K562 (cell line): ENCODE results near the gene CASP7. TPM values are rescaled to one million over a fixed set of nuclear protein-coding genes. Genes with fewer than 3 reads are reported as not detected.

ENCODE experiments used
- NFYB ChIP-seq: IDR thresholded peaks from 2 replicates; pipeline ENCODE4 v1.6.1; 2011; ENCODE audit warnings: mild to moderate bottlenecking, moderate library complexity; ENCODE audit not compliant: insufficient read length; ENCODE audit errors: extremely low read depth
- ZNF239 ChIP-seq: fragments of 250-450 bp; sonication (Bioruptor Pico); IDR thresholded peaks from 2 replicates; pipeline ENCODE4 v1.4.0; 2020; ENCODE audit warnings: mild to moderate bottlenecking
- polyA plus RNA-seq, 8 experiments: library from polyadenylated mRNA; depleted of rRNA in 4 of 8; stranded (reverse) in 5 of 8; unstranded in 3 of 8; fragments of >200 nt; fragmentation: Nextera tagmentation in 2 of 8; fragmentation: Illumina TruSeq in 1 of 8; extraction: Ambion mirVana in 2 of 8; extraction: Trizol in 1 of 8; gene quantifications; 2 replicates each; pipeline versions ENCODE4 v1.2.1 to v1.2.3, GENCODE V29; 2011 to 2014; ENCODE audit warnings: inconsistent platforms in 1 of 8, missing spikeins in 1 of 8
- total RNA-seq, 7 experiments: library from RNA; depleted of rRNA in 6 of 7; stranded (reverse); fragments of >200 nt in 6 of 7; fragmentation: Illumina TruSeq in 2 of 7; extraction: Trizol in 2 of 7; gene quantifications; 2 replicates each; pipeline versions ENCODE4 v1.2.1 to v1.2.3, GENCODE V29; 2011 to 2021; ENCODE audit warnings: low replicate concordance in 1 of 7
- TF ChIP-seq, protein P1 (sequence below), 2 experiments: fragments of 150-350 bp in 1 of 2; IDR thresholded peaks; 2 replicates each; pipeline ENCODE4 v1.6.1; 2012 to 2016; ENCODE audit warnings: low read depth in 2 of 2, low read length in 2 of 2, mild to moderate bottlenecking in 1 of 2, moderate library complexity in 1 of 2
- TF ChIP-seq, protein P2 (sequence below): sonication (generic); formaldehyde crosslinking; IDR thresholded peaks from 2 replicates; pipeline ENCODE4 v1.8.0; 2022; ENCODE audit warnings: mild to moderate bottlenecking, missing genetic modification reagents
- TF ChIP-seq, protein P3 (sequence below): fragments of 250-450 bp; sonication (Bioruptor Pico); IDR thresholded peaks from 2 replicates; pipeline ENCODE4 v1.4.0; 2020; ENCODE audit warnings: borderline replicate concordance

Gene CASP7
- total and polyA plus RNA-seq, 9 of the 15 experiments (the other 6 are each of a cell fraction or from before 2014, with no cell fraction given) = 2.2 to 23.3 (median 9.0) TPM

DNA sequence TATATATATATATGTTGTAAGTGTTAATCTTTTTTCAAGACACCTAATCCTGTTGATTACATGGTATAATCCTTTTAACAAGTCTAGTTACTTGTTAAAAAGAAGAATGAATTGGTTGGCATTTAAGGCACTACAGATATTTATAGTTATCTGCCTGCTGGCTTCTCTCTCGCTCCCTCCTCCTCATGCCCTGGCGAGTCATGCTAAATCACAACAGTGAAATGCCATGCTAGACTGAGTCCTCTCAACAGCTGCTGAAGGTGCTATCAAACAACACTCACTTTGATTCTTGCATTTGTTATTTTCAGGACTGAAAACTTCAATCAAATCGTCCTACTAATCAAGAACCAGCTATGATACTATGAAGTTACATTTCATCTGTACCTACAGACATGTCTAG lies 31.2 kb upstream of the CASP7 start (continued):
- TF ChIP-seq, protein P1, sequence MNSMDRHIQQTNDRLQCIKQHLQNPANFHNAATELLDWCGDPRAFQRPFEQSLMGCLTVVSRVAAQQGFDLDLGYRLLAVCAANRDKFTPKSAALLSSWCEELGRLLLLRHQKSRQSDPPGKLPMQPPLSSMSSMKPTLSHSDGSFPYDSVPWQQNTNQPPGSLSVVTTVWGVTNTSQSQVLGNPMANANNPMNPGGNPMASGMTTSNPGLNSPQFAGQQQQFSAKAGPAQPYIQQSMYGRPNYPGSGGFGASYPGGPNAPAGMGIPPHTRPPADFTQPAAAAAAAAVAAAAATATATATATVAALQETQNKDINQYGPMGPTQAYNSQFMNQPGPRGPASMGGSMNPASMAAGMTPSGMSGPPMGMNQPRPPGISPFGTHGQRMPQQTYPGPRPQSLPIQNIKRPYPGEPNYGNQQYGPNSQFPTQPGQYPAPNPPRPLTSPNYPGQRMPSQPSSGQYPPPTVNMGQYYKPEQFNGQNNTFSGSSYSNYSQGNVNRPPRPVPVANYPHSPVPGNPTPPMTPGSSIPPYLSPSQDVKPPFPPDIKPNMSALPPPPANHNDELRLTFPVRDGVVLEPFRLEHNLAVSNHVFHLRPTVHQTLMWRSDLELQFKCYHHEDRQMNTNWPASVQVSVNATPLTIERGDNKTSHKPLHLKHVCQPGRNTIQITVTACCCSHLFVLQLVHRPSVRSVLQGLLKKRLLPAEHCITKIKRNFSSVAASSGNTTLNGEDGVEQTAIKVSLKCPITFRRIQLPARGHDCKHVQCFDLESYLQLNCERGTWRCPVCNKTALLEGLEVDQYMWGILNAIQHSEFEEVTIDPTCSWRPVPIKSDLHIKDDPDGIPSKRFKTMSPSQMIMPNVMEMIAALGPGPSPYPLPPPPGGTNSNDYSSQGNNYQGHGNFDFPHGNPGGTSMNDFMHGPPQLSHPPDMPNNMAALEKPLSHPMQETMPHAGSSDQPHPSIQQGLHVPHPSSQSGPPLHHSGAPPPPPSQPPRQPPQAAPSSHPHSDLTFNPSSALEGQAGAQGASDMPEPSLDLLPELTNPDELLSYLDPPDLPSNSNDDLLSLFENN (IDR thresholded peaks at IDR 0.05; ENCODE audit: low read depth in 2 of 2, low read length in 2 of 2) = no peak
- TF ChIP-seq, protein P2, sequence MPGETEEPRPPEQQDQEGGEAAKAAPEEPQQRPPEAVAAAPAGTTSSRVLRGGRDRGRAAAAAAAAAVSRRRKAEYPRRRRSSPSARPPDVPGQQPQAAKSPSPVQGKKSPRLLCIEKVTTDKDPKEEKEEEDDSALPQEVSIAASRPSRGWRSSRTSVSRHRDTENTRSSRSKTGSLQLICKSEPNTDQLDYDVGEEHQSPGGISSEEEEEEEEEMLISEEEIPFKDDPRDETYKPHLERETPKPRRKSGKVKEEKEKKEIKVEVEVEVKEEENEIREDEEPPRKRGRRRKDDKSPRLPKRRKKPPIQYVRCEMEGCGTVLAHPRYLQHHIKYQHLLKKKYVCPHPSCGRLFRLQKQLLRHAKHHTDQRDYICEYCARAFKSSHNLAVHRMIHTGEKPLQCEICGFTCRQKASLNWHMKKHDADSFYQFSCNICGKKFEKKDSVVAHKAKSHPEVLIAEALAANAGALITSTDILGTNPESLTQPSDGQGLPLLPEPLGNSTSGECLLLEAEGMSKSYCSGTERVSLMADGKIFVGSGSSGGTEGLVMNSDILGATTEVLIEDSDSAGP = no peak
- TF ChIP-seq, protein P3, sequence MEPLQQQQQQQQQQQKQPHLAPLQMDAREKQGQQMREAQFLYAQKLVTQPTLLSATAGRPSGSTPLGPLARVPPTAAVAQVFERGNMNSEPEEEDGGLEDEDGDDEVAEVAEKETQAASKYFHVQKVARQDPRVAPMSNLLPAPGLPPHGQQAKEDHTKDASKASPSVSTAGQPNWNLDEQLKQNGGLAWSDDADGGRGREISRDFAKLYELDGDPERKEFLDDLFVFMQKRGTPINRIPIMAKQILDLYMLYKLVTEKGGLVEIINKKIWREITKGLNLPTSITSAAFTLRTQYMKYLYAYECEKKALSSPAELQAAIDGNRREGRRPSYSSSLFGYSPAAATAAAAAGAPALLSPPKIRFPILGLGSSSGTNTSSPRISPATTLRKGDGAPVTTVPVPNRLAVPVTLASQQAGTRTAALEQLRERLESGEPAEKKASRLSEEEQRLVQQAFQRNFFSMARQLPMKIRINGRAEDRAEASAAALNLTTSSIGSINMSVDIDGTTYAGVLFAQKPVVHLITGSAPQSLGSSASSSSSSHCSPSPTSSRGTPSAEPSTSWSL = no peak
- TF ChIP-seq ZNF239 (no peak), NFYB (no peak)
- TF ChIP-seq, all 486 proteins: peak for 0
